Epithelial cell of proximal tubule (primary cell): Measurements from ENCODE around the gene CRACR2A. TPM values are rescaled to one million over a fixed set of nuclear protein-coding genes. Genes with fewer than 3 reads are reported as not detected.

Experiments used
- DNase-seq: peaks from one replicate; pipeline ENCODE4 v3.0.0-alpha.2; 2011; ENCODE audit warnings: low read depth
- H3K4me3 ChIP-seq: 2 replicates; pipeline ENCODE4 v1.5.1; 2011; ENCODE audit warnings: low read depth, mild to moderate bottlenecking, low read length
- total RNA-seq: library from RNA; depleted of rRNA; stranded (reverse); fragments of >200 nt; gene quantifications from 2 replicates; pipeline ENCODE4 v1.2.3, GENCODE V29; 2015
- TF ChIP-seq, protein P1 (sequence below): conservative IDR thresholded peaks from 2 replicates; pipeline ENCODE4 v1.5.1; 2012; ENCODE audit warnings: low read depth, mild to moderate bottlenecking, low read length

The CRACR2A gene
- total RNA-seq, 1 donor from 2014 or later, result 1.7 TPM

DNA sequence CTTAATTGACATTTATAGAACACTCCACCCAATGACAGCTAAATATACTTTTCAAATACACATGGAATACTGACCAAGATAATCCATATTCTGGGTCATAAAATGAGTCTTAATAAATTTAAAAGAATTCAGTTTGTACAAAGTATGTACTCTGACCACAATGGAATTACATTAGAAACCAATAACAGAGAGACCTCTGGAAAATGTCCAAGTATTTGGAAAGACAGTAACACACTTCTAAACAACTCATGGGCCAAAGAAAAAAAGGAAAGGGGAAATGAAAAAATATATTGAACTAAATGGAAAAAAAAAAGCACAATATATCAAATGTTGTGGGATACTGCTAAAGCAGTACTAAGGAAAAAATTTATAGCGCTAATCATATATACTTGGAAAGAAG is 52.0 kb downstream of the CRACR2A start:
- H3K4me3 ChIP-seq, result no peak overlapping the region
- TF ChIP-seq, protein P1, sequence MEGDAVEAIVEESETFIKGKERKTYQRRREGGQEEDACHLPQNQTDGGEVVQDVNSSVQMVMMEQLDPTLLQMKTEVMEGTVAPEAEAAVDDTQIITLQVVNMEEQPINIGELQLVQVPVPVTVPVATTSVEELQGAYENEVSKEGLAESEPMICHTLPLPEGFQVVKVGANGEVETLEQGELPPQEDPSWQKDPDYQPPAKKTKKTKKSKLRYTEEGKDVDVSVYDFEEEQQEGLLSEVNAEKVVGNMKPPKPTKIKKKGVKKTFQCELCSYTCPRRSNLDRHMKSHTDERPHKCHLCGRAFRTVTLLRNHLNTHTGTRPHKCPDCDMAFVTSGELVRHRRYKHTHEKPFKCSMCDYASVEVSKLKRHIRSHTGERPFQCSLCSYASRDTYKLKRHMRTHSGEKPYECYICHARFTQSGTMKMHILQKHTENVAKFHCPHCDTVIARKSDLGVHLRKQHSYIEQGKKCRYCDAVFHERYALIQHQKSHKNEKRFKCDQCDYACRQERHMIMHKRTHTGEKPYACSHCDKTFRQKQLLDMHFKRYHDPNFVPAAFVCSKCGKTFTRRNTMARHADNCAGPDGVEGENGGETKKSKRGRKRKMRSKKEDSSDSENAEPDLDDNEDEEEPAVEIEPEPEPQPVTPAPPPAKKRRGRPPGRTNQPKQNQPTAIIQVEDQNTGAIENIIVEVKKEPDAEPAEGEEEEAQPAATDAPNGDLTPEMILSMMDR, result no peak
- no peak for DNase-seq

DNA sequence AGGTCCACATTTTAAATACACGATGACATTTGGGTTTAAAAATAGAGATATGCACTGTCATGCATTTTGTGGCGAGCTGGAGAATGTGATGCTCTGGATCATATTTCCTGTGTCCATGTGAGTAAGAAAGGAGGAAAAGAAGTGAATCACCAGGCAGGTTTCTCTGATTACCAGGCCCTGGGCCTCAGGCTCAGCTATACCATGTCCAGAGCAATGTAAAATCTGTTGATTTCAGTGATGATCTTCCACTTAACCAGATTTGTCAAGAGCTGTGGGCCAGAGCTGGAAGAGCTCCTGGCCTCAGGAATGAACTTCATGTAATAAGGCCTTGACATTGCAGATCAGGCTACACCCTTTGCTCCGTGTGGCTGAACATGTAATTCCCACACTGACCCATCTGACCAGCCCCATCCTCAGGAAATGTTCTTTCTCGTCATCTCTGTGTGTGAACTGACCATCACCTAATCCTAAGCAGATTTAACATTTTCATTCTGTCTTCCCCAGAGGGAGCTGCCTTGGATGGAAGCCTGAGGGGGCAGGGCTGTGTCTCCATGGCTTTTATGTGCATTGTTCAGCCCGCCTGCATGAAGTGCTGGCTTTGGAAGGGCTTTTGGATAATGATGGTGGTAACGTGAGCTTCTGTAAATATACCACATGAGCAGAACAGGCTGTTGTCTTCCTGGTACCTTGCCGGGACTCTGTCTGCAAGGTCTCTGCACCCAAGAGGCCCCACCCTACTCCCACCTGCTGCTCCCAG is 54.5 kb downstream of the CRACR2A start:
- no peak for DNase-seq
- no peak overlapping the region for H3K4me3 ChIP-seq
- TF ChIP-seq, protein P1, result no peak

DNA sequence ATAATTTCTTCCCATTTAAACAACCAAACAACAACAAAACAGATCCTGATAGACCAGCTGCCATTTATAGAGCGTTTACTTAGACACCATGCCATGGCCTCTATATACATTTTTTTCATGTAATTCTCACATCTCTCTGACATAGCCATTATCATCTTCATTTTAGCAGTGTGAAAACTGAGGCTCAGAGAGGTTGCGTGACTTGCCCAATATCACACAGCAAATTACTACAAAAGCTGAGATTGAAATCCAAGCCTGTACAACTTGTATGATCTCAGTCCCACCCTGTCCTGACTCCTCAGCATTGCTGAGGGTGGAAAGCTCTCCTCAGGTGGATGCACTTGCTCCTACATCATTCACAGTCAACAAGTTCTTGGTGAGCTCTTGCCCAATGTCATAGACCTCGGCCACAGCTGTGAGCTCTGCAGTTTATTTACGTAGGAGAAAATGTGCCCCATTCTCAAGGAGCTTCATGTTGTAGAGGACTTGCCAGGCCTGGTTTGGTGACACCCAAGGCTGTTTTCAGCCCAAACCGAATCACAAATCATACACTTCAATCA is 55.5 kb downstream of the CRACR2A start:
- TF ChIP-seq, protein P1, result no peak
- DNase-seq, result no peak
- no peak overlapping the region for H3K4me3 ChIP-seq

DNA sequence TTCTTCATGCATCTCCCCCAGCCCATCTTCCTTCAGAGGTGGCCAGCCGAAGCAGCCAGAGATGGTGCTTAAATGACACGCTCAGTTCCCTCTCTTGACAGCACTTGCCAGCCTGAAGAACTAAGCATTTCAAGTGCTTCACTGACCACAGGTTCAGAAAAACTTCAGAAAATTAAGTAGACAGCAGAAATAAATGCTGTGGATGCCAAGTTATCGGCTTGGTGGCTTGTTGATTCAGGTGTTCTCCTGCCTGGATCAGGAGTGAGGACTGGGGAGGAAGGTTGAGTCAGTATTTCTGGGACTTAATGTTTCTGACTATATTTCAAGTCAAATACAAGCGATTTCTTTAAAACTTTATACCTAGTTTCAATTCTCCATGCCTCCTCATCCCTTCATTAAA is 58.2 kb downstream of the CRACR2A start:
- TF ChIP-seq, protein P1, result no peak
- DNase-seq, result no peak
- H3K4me3 ChIP-seq, result no peak overlapping the region

DNA sequence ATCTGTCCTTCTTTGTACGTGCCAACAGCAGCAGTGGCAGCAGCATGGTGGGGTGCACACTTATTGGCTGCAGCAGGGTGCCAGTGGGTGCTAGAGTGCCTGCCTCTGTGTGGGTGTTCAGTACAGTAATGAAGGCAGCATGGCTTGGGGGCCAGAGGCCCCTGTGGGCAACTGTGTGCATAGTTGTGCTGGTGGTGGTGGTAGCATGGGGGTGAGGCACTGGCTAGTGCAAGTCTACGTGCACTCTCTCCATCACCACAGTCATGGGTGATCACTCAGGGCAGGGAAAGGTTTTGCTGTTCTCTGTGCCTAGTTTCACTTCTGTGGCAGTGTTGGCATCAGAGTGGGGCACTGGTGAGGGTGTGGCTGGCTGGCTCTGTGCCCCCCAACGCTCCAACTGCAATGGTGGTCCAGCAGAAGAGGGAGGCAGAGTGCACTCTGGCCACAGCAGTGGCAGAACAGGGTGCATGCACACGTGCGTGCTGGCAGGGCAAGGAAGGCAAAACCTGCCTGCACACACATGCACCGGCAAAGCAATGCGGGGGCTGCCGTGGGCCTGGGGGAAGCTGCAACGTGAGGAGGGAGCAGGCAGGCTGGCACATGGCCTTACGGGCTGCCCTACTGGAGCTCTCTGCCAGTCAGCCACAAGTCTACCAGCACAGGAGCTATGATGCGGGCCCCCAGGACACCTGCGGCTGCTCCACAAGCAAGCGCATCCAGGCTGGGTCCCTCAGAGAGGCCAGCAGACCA is 60.1 kb downstream of the CRACR2A start:
- no peak overlapping the region for H3K4me3 ChIP-seq
- no peak for DNase-seq
- TF ChIP-seq, protein P1, result no peak

GRCh38 chr12:3686463-3686862 is 66.4 kb downstream of the CRACR2A start:
- no peak overlapping the region for H3K4me3 ChIP-seq
- DNase-seq, result no peak
- TF ChIP-seq, protein P1, result no peak
